Measurements from ENCODE around the gene IPPK.
"Not testable (repeated sequence)": the region's sequence is repeated elsewhere in the genome, so short reads cannot be mapped to it uniquely, and the experiment has no call there.

The IPPK gene

GRCh38 chr9:92603100-92603499, 66.8 kb downstream of the IPPK start:
- Mint-ChIP-seq H3K4me3 (no peak overlapping the region), H3K36me3 (peaks cover 3 to 22% of the 10 kb centered on the region in 2 donors), H3K9me3 (peaks cover 8 to 9% of the 10 kb centered on the region in 2 donors), H3K27ac (no peak overlapping the region), H3K4me1 (no peaks in the 10 kb centered on the region), H3K27me3 (no peaks in the 10 kb centered on the region)
- no peak for ATAC-seq (replicated peaks)
- DNase-seq, result no peak

GRCh38 chr9:92602413-92602812, 67.5 kb downstream of the IPPK start:
- no peak for ATAC-seq (replicated peaks)
- peaks cover 3 to 22% of the 10 kb centered on the region in 2 donors for H3K36me3 Mint-ChIP-seq
- no peak overlapping the region for H3K4me3 Mint-ChIP-seq
- H3K4me1 Mint-ChIP-seq, result no peaks in the 10 kb centered on the region
- DNase-seq, result no peak
- H3K9me3 Mint-ChIP-seq, result peaks cover 8 to 9% of the 10 kb centered on the region in 2 donors
- H3K27ac Mint-ChIP-seq, result no peak overlapping the region
- H3K27me3 Mint-ChIP-seq, result no peaks in the 10 kb centered on the region

GRCh38 chr9:92601451-92601850, 68.5 kb downstream of the IPPK start:
- Mint-ChIP-seq H3K4me1 (no peaks in the 10 kb centered on the region), H3K27ac (no peak overlapping the region), H3K27me3 (no peaks in the 10 kb centered on the region), H3K36me3 (peaks cover 3 to 22% of the 10 kb centered on the region in 2 donors), H3K4me3 (no peak overlapping the region), H3K9me3 (peaks cover 8 to 9% of the 10 kb centered on the region in 2 donors)
- ATAC-seq (replicated peaks) (no peak), DNase-seq (no peak)

- DNase-seq (no peak), ATAC-seq (replicated peaks) (no peak)
- Mint-ChIP-seq H3K4me1 (no peaks in the 10 kb centered on the region), H3K27me3 (no peaks in the 10 kb centered on the region), H3K9me3 (peaks cover 8 to 9% of the 10 kb centered on the region in 2 donors), H3K27ac (no peak overlapping the region), H3K36me3 (peaks cover 3 to 22% of the 10 kb centered on the region in 2 donors), H3K4me3 (no peak overlapping the region)
Measured at GRCh38 chr9:92600462-92601261, 69.3 kb downstream of the IPPK start.

- no peak for DNase-seq
- Mint-ChIP-seq H3K4me3 (no peak overlapping the region), H3K27me3 (no peaks in the 10 kb centered on the region), H3K4me1 (no peaks in the 10 kb centered on the region), H3K27ac (no peak overlapping the region), H3K36me3 (peaks cover 0 to 17% of the 10 kb centered on the region in 2 donors), H3K9me3 (peaks cover 8 to 9% of the 10 kb centered on the region in 2 donors)
- no peak for ATAC-seq (replicated peaks)
Measured at GRCh38 chr9:92599938-92600461, 69.9 kb downstream of the IPPK start.

GRCh38 chr9:92598382-92598781, 71.5 kb downstream of the IPPK start:
- peaks cover 0 to under 1% of the 10 kb centered on the region in 2 donors for H3K9me3 Mint-ChIP-seq

GRCh38 chr9:92595930-92596329, 74.0 kb downstream of the IPPK start:
- Mint-ChIP-seq H3K36me3 (no peaks in the 10 kb centered on the region), H3K4me3 (no peak overlapping the region), H3K9me3 (no peaks in the 10 kb centered on the region), H3K27ac (no peak overlapping the region), H3K4me1 (no peaks in the 10 kb centered on the region), H3K27me3 (no peaks in the 10 kb centered on the region)
- no peak for DNase-seq
- no peak for ATAC-seq (replicated peaks)

More at GRCh38 chr9:92598382-92598781, 71.5 kb downstream of the IPPK start:
- H3K36me3 Mint-ChIP-seq, result peaks cover 0 to 8% of the 10 kb centered on the region in 2 donors
- ATAC-seq (replicated peaks) (no peak), DNase-seq (no peak)
- H3K27ac Mint-ChIP-seq, result no peak overlapping the region
- H3K4me1 Mint-ChIP-seq, result no peaks in the 10 kb centered on the region
- no peak overlapping the region for H3K4me3 Mint-ChIP-seq
- no peaks in the 10 kb centered on the region for H3K27me3 Mint-ChIP-seq

GRCh38 chr9:92595075-92595474, 74.9 kb downstream of the IPPK start:
- not testable (repeated sequence) for H3K27me3 Mint-ChIP-seq, H3K36me3 Mint-ChIP-seq

GRCh38 chr9:92592946-92593861, 76.7 kb downstream of the IPPK start:
- Mint-ChIP-seq H3K4me3 (no peak overlapping the region), H3K4me1 (no peaks in the 10 kb centered on the region), H3K36me3 (no peaks in the 10 kb centered on the region), H3K27me3 (no peaks in the 10 kb centered on the region), H3K9me3 (no peaks in the 10 kb centered on the region), H3K27ac (no peak overlapping the region)
- DNase-seq, result no peak
- ATAC-seq (replicated peaks), result no peak

More at GRCh38 chr9:92595075-92595474, 74.9 kb downstream of the IPPK start:
- H3K4me1 Mint-ChIP-seq; DNase-seq; ATAC-seq (replicated peaks); H3K4me3 Mint-ChIP-seq; H3K27ac Mint-ChIP-seq; H3K9me3 Mint-ChIP-seq: not testable (repeated sequence)

GRCh38 chr9:92592537-92592936, 77.4 kb downstream of the IPPK start:
- DNase-seq (no peak), ATAC-seq (replicated peaks) (no peak)
- peaks cover 0 to under 1% of the 10 kb centered on the region in 2 donors for H3K9me3 Mint-ChIP-seq
- H3K27ac Mint-ChIP-seq, result no peak overlapping the region
- H3K4me3 Mint-ChIP-seq, result no peak overlapping the region
- H3K4me1 Mint-ChIP-seq, result no peaks in the 10 kb centered on the region
- no peaks in the 10 kb centered on the region for H3K36me3 Mint-ChIP-seq
- no peaks in the 10 kb centered on the region for H3K27me3 Mint-ChIP-seq

GRCh38 chr9:92590377-92590776, 79.6 kb downstream of the IPPK start:
- H3K4me3 Mint-ChIP-seq, result no peak overlapping the region
- ATAC-seq (replicated peaks) (no peak), DNase-seq (no peak)
- no peak overlapping the region for H3K27ac Mint-ChIP-seq
- no peaks in the 10 kb centered on the region for H3K4me1 Mint-ChIP-seq
- no peaks in the 10 kb centered on the region for H3K27me3 Mint-ChIP-seq
- peaks cover 9 to 15% of the 10 kb centered on the region in 2 donors for H3K36me3 Mint-ChIP-seq
- H3K9me3 Mint-ChIP-seq, result peaks cover 7 to 13% of the 10 kb centered on the region in 2 donors

- H3K4me1 Mint-ChIP-seq, result no peaks in the 10 kb centered on the region
- H3K27me3 Mint-ChIP-seq, result no peaks in the 10 kb centered on the region
Measured at GRCh38 chr9:92589923-92590322, 80.0 kb downstream of the IPPK start.

GRCh38 chr9:92576175-92576574, 93.8 kb downstream of the IPPK start:
- no peaks in the 10 kb centered on the region for H3K27me3 Mint-ChIP-seq
- H3K27ac Mint-ChIP-seq, result peak overlapping the region; percentile 39
- peaks cover 0 to 2% of the 10 kb centered on the region in 2 donors for H3K4me1 Mint-ChIP-seq
- DNase-seq (no peak), ATAC-seq (replicated peaks) (no peak)
- H3K36me3 Mint-ChIP-seq, result peaks cover 0 to 15% of the 10 kb centered on the region in 2 donors
- peaks cover 9 to 12% of the 10 kb centered on the region in 2 donors for H3K9me3 Mint-ChIP-seq
- H3K4me3 Mint-ChIP-seq, result no peak overlapping the region

More at GRCh38 chr9:92589923-92590322, 80.0 kb downstream of the IPPK start:
- peaks cover 7 to 13% of the 10 kb centered on the region in 2 donors for H3K9me3 Mint-ChIP-seq
- ATAC-seq (replicated peaks) (no peak), DNase-seq (no peak)
- peaks cover 10 to 15% of the 10 kb centered on the region in 2 donors for H3K36me3 Mint-ChIP-seq
- no peak overlapping the region for H3K27ac Mint-ChIP-seq
- no peak overlapping the region for H3K4me3 Mint-ChIP-seq

- not testable (repeated sequence) for H3K27me3 Mint-ChIP-seq; H3K4me3 Mint-ChIP-seq; H3K4me1 Mint-ChIP-seq; ATAC-seq (replicated peaks); DNase-seq; H3K27ac Mint-ChIP-seq
- Mint-ChIP-seq H3K36me3 (peaks cover 0 to 15% of the 10 kb centered on the region in 2 donors), H3K9me3 (peaks cover 9 to 12% of the 10 kb centered on the region in 2 donors)
Measured at GRCh38 chr9:92573612-92574011, 96.3 kb downstream of the IPPK start.
